Effector memory CD4-positive, alpha-beta T cell (primary cell): ENCODE measurements around the gene COL4A4.

Source experiments
- DNase-seq, 3 donors: peaks; one replicate each; pipeline ENCODE4 v3.0.0-alpha.2; 2020
- H3K27ac ChIP-seq: 2 replicates; pipeline ENCODE4 v1.7.0; 2013; ENCODE audit warnings: mild to moderate bottlenecking, low read length, moderate library complexity; ENCODE audit not compliant: insufficient read depth, poor library complexity, severe bottlenecking
- H3K27me3 ChIP-seq: replicated peaks from 2 replicates; pipeline ENCODE4 v1.7.0; 2013; ENCODE audit warnings: mild to moderate bottlenecking, low read length; ENCODE audit not compliant: insufficient read depth, control insufficient read depth, poor library complexity, severe bottlenecking
- H3K36me3 ChIP-seq: 2 replicates; pipeline ENCODE4 v1.7.0; 2013; ENCODE audit warnings: mild to moderate bottlenecking, low read length, moderate library complexity; ENCODE audit not compliant: control insufficient read depth, insufficient read depth
- H3K4me1 ChIP-seq: 2 replicates; pipeline ENCODE4 v1.7.0; 2013; ENCODE audit warnings: low read length, mild to moderate bottlenecking; ENCODE audit not compliant: control insufficient read depth, insufficient read depth, poor library complexity, severe bottlenecking
- H3K4me3 ChIP-seq: 2 replicates; pipeline ENCODE4 v1.7.0; 2013; ENCODE audit warnings: low read length, low read depth, mild to moderate bottlenecking; ENCODE audit not compliant: insufficient read depth, poor library complexity, severe bottlenecking
- H3K9me3 ChIP-seq: 2 replicates; pipeline ENCODE4 v1.7.0; 2013; ENCODE audit warnings: mild to moderate bottlenecking, low read length, moderate library complexity; ENCODE audit not compliant: control insufficient read depth

Gene COL4A4

GRCh38 chr2:226977775-226978190 lies 186.2 kb downstream of the COL4A4 start:
- no peak overlapping the region for H3K4me3 ChIP-seq
- no peak for DNase-seq
- H3K4me1 ChIP-seq: no peaks in the 10 kb centered on the region
- no peaks in the 10 kb centered on the region for H3K27me3 ChIP-seq
- no peaks in the 10 kb centered on the region for H3K9me3 ChIP-seq
- no peaks in the 10 kb centered on the region for H3K36me3 ChIP-seq
- H3K27ac ChIP-seq: no peak overlapping the region

DNA sequence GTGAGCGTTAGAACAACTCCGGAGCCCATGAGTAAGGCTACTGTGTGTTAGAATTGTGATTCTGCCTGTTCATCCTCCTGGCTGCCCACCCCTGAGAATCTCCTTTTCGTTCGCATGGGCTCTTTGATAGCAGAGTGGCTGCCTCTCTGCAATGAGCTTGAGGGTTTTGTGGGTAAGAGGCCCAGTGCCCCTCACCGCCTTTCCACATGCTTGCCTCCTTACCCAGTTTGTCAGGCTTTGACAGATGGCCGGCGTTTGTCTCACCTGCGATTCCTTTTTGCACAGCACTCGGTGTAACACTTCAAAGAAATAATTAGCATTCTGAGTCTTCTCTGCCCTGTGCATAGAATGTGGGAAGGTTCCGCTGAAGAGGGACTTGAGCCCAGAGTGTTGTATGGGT lies 190.2 kb downstream of the COL4A4 start:
- no peaks in the 10 kb centered on the region for H3K4me1 ChIP-seq
- no peak overlapping the region for H3K27ac ChIP-seq
- peaks cover 3% of the 10 kb centered on the region for H3K36me3 ChIP-seq
- no peaks in the 10 kb centered on the region for H3K9me3 ChIP-seq
- DNase-seq: no peak
- no peak overlapping the region for H3K4me3 ChIP-seq
- no peaks in the 10 kb centered on the region for H3K27me3 ChIP-seq

- no peaks in the 10 kb centered on the region for H3K27me3 ChIP-seq
- H3K36me3 ChIP-seq: peaks cover 3% of the 10 kb centered on the region
- H3K9me3 ChIP-seq: no peaks in the 10 kb centered on the region
- no peak overlapping the region for H3K27ac ChIP-seq
- no peaks in the 10 kb centered on the region for H3K4me1 ChIP-seq
- no peak overlapping the region for H3K4me3 ChIP-seq
- no peak for DNase-seq
Measured at GRCh38 chr2:226971770-226972169, 192.2 kb downstream of the COL4A4 start.

- no peak for DNase-seq
- H3K4me3 ChIP-seq: no peak overlapping the region
- no peaks in the 10 kb centered on the region for H3K27me3 ChIP-seq
- no peaks in the 10 kb centered on the region for H3K4me1 ChIP-seq
- H3K27ac ChIP-seq: no peak overlapping the region
- peaks cover 3% of the 10 kb centered on the region for H3K36me3 ChIP-seq
- H3K9me3 ChIP-seq: no peaks in the 10 kb centered on the region
Measured at GRCh38 chr2:226971084-226971483, 192.9 kb downstream of the COL4A4 start.

DNA sequence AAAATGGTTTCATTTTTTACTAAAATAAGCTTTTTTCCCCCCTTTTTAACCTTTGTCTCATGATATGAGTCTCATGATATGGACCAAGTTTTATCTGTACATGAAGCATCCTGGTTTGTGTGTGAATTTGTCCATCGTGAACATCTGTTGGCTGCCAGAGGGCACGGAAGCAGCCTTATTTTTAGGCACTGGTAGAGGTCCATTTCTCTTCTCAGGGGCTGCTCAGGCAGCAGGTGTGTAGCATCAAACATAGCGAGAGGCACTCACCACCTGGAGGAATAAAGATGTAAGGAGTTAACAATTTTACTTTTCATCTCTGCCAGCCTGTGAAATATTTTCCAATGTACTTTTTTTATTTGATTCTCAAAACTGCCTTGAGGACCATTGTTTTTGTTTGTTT lies 193.6 kb downstream of the COL4A4 start:
- Histone ChIP-seq H3K9me3 (no peaks in the 10 kb centered on the region), H3K4me3 (no peak overlapping the region), H3K36me3 (peaks cover 3% of the 10 kb centered on the region), H3K4me1 (no peaks in the 10 kb centered on the region), H3K27me3 (no peaks in the 10 kb centered on the region), H3K27ac (no peak overlapping the region)
- DNase-seq: no peak

GRCh38 chr2:226969417-226970080 lies 194.5 kb downstream of the COL4A4 start:
- H3K9me3 ChIP-seq: no peaks in the 10 kb centered on the region
- H3K27me3 ChIP-seq: no peaks in the 10 kb centered on the region
- DNase-seq: no peak
- H3K4me1 ChIP-seq: no peaks in the 10 kb centered on the region
- H3K36me3 ChIP-seq: peaks cover 3% of the 10 kb centered on the region
- H3K4me3 ChIP-seq: no peak overlapping the region
- no peak overlapping the region for H3K27ac ChIP-seq

- Histone ChIP-seq H3K9me3 (no peaks in the 10 kb centered on the region), H3K4me1 (no peaks in the 10 kb centered on the region), H3K36me3 (no peaks in the 10 kb centered on the region), H3K4me3 (no peak overlapping the region), H3K27me3 (no peaks in the 10 kb centered on the region), H3K27ac (no peak overlapping the region)
- no peak for DNase-seq
Measured at GRCh38 chr2:226965376-226965775, 198.6 kb downstream of the COL4A4 start.

DNA sequence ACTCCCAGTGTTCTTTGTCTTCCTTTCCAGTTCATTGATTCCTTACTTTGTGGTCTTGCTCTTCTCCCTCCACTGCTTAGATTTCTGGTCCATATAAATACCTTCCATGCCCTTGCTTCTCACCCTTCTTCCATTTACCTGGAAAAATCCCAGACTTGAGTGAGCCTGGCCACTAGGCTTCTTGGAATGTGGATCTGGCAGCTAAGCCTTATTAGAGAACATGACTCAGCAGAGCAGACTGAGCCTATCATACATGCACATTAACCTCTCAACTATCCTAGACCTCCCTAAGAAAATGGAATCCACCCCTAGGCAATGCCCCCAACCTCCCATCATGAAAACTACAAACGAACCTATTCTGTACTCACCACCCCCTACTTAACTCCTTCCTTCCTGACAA lies 200.5 kb downstream of the COL4A4 start:
- no peak for DNase-seq
- H3K4me3 ChIP-seq: no peak overlapping the region
- H3K27me3 ChIP-seq: no peaks in the 10 kb centered on the region
- H3K36me3 ChIP-seq: no peaks in the 10 kb centered on the region
- no peaks in the 10 kb centered on the region for H3K9me3 ChIP-seq
- no peak overlapping the region for H3K27ac ChIP-seq
- H3K4me1 ChIP-seq: no peaks in the 10 kb centered on the region

GRCh38 chr2:226962176-226962773 lies 201.7 kb downstream of the COL4A4 start:
- Histone ChIP-seq H3K27ac (no peak overlapping the region), H3K4me1 (no peaks in the 10 kb centered on the region), H3K36me3 (no peaks in the 10 kb centered on the region), H3K27me3 (no peaks in the 10 kb centered on the region), H3K4me3 (no peak overlapping the region), H3K9me3 (no peaks in the 10 kb centered on the region)
- no peak for DNase-seq

DNA sequence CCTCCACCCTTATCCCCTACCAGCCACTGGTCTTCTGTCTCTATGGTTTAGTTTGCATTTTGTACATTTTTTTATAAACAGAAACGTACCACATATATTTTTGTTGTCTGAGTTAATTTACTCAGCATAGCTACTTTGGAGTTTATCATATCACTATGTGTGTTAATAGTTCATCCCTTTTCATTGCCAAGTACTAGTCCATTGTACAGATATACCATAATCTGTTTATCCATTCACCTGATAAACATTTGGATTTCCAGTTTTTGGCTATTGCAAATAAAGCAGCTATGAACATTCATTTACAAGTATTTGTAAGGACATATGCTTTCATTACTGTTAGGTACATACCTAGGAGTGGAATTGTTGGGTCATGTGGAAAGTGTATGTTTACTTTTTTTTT lies 204.6 kb downstream of the COL4A4 start:
- no peak for DNase-seq
- Histone ChIP-seq H3K27ac (no peak overlapping the region), H3K27me3 (no peaks in the 10 kb centered on the region), H3K9me3 (no peaks in the 10 kb centered on the region), H3K4me1 (no peaks in the 10 kb centered on the region), H3K4me3 (no peak overlapping the region), H3K36me3 (no peaks in the 10 kb centered on the region)
